Ishikawa (cell line): ENCODE data around the gene MSL2.

Experiments
- CEBPB ChIP-seq: IDR thresholded peaks from 2 replicates; pipeline ENCODE4 v1.6.1; 2012
- CREB1 ChIP-seq: IDR thresholded peaks from 2 replicates; pipeline ENCODE4 v1.6.1; 2012; ENCODE audit warnings: low read depth
- EGR1 ChIP-seq: IDR thresholded peaks from 2 replicates; pipeline ENCODE4 v1.6.1; 2012
- EP300 ChIP-seq: IDR thresholded peaks from 2 replicates; pipeline ENCODE4 v1.6.1; 2012; ENCODE audit warnings: borderline replicate concordance
- FOXM1 ChIP-seq: IDR thresholded peaks from 2 replicates; pipeline ENCODE4 v1.6.1; 2012; ENCODE audit warnings: low read depth, borderline replicate concordance
- NFIC ChIP-seq: IDR thresholded peaks from 2 replicates; pipeline ENCODE4 v1.6.1; 2012
- RAD21 ChIP-seq: IDR thresholded peaks from 2 replicates; pipeline ENCODE4 v1.6.1; 2012; ENCODE audit warnings: low read depth
- REST ChIP-seq: IDR thresholded peaks from 2 replicates; pipeline ENCODE4 v1.6.1; 2012; ENCODE audit warnings: low read depth, mild to moderate bottlenecking
- TAF1 ChIP-seq: IDR thresholded peaks from 2 replicates; pipeline ENCODE4 v1.6.1; 2012; ENCODE audit warnings: low read depth, mild to moderate bottlenecking
- TCF12 ChIP-seq: IDR thresholded peaks from 2 replicates; pipeline ENCODE4 v1.6.1; 2012; ENCODE audit warnings: low read depth
- TEAD4 ChIP-seq: IDR thresholded peaks from 2 replicates; pipeline ENCODE4 v1.6.1; 2012
- YY1 ChIP-seq: IDR thresholded peaks from 2 replicates; pipeline ENCODE4 v1.6.1; 2012; ENCODE audit warnings: low read depth
- TF ChIP-seq, protein P1 (sequence below): IDR thresholded peaks from 2 replicates; pipeline ENCODE4 v1.6.1; 2012
- TF ChIP-seq, protein P2 (sequence below): IDR thresholded peaks from 2 replicates; pipeline ENCODE4 v1.6.1; 2012

DNA sequence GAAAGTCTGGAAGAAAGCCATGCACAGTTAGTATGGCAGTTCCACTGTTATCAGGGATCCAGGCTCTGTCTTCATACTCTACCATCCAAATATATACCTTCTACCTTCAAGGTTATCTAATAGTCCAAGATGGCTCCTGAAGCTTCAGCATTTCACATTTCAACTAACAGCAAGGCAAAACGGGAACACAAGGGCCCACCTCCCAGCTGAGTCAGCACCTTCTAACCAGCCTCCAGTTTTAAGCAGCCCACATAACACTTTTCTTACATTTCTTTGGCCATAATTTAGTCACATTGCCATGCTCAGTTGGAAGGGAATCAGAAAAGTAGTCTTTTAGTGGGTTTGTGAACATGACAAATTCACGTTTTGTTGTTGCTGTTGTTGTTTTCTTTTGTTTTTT lies 15.4 kb upstream of the MSL2 start:
- TF ChIP-seq REST (no peak), EP300 (no peak), FOXM1 (no peak), RAD21 (no peak), YY1 (no peak), TAF1 (no peak), TEAD4 (no peak), CEBPB (no peak), EGR1 (no peak), TCF12 (no peak), CREB1 (no peak), NFIC (no peak)
- TF ChIP-seq, protein P1, sequence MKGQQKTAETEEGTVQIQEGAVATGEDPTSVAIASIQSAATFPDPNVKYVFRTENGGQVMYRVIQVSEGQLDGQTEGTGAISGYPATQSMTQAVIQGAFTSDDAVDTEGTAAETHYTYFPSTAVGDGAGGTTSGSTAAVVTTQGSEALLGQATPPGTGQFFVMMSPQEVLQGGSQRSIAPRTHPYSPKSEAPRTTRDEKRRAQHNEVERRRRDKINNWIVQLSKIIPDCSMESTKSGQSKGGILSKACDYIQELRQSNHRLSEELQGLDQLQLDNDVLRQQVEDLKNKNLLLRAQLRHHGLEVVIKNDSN = no peak
- TF ChIP-seq, protein P2, sequence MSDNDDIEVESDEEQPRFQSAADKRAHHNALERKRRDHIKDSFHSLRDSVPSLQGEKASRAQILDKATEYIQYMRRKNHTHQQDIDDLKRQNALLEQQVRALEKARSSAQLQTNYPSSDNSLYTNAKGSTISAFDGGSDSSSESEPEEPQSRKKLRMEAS = no peak
